ENCODE measurements around the gene DAB1.

DAB1 gene

DNA sequence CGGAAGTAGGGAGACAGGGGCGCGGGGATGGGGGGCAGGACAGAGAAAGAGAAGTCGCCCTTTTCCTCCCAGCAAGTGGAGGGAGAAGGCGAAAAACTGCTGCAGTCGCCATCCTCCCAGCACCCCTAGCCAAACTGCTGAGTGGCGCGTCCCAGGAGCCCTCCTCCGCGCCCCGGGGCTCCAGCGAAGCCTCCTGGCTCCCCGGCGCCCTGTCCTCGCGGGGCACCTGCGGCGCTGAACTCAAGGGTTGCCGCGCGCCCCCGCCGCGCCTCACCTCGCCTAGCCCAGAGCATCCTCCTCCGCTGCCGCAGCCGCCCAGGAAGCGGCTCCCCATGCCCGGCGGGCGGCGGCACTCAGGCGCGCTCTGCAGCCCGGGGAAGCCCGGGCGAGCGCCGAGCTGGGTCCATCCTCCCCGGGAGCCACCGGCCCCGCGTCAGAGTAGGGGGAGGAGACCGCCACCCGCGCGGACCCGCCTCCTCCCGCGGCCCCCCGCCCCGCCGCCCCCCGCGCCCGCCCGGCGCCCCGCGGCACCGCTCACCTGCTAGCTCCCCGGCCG, at the start of gene DAB1:
DAB1 (minus strand) TSS at position 405 of the 556 bp plus-strand sequence. CDS start 133,030 bp downstream, outside the sequence.
- DNase-seq (ENCODE audit: low read depth, low spot score), result no peak

DNA sequence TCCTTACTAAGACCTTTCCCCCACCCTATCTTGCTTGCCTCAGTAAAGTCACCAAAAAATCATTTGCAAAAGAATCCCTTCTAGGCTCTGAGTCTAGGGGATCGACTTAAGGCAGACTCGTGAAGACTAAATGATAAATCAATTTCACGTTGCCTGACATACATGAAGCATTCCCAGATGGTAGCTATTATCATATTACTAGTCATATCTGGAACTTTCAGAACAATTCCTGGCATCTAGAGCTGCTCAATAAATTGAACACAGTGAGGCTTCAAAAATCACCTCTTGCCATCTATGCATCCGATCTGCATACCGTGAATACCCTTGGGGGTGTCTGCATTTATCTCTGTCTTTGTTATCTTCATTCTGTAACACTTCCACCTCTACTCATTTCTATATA, 49.6 kb upstream of the DAB1 start:
- DNase-seq (ENCODE audit: low read depth, low spot score), result no peak

DNA sequence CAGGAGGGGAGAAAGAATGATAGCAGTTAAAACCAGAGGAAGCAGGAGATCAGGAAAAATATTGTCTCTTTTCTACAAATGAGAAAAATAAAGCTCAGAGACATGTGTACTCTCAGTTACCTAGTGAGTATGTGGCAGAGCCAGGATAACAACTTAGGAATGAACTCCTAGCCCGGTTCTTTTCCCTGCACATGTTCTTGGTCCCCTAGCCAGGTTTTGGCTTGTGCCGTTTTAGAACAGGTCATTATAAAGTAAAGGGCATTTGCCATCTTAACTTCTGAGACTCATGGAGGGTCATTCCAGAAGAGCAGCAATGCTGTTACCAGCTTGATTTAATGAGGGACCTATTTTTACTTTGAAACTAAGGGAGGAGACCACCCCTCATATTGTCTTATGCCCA, 48.1 kb upstream of the DAB1 start:
- no peak for DNase-seq (ENCODE audit: low read depth, low spot score)

DNA sequence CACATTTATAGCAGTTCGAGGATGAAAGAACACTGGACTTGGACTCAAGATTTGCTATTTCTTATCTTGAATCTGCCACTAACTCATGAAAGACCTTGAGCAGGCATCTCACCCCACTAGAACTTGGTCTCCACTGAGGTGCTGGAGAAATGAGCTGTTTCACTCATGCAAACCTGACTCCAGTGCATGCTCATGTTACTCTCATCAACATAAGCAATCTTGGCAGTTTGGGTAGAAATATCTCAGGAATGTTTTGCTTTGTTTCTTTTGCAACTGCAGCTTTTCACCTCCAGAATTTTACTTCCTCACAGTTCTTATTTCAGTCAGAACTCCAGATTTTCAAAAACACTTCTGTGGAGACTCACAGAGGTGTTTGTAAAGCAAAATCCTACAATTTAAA, 46.2 kb upstream of the DAB1 start:
- DNase-seq (ENCODE audit: low read depth, low spot score), result no peak

DNA sequence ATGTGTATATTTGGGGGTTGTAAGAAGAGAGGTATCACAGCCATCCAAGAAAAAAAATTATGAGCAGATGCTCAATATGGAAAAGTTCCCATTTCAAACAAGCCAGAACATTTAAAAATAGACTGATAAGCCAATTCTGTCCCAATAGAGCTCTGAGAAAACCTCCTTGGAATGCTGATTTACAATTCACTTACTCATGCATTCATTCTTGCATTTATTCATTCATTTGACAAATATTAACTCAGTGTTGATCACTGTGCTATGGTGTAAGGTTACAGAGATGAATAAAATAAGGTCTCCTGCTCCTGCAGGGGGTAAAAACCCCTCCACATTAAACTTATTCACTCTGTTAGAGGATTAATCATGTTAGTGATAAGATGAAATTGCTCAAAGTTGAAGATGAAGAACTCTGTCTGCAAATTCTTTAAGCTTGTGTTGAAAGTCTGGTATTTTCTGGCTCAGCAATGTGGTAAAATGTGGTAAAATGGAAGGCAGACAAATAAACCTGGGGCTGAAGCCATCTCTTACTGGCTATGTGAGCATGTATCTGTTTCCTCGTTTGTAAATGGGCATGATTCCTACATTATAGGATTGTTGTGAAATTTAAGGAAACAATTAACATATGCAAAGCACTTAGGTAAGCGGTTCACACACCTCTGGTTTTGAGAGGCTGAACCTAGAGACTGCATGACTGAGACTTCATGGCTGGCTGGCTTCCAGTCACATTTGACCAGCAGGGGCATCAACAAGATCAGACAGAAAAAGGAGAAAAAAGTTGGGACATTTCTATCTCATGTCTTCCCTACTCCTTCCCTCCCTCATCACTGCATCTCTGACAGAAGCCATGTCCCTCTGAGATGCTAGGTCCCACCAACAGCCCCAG, 45.0 kb upstream of the DAB1 start:
- DNase-seq (ENCODE audit: low read depth, low spot score), result no peak

DNA sequence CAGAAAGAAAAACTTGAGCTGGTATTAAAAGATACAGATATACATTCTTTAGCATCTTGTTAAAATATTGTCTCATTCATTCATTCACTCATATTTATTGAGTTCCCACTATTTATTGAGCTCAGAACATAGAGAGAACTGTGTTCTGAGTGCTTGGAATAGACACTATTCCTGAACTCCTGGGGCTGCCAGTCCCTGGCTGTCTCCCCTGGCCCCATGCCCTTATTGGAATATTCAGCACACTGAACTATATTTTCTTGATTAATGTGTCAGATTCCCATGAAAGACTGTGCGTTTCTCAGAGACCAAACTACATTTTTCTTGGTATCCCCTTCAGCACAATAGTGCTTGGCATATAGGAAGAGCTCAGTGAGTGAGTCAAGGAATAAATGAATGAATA, 44.0 kb upstream of the DAB1 start:
- DNase-seq (ENCODE audit: low read depth, low spot score), result no peak

DNA sequence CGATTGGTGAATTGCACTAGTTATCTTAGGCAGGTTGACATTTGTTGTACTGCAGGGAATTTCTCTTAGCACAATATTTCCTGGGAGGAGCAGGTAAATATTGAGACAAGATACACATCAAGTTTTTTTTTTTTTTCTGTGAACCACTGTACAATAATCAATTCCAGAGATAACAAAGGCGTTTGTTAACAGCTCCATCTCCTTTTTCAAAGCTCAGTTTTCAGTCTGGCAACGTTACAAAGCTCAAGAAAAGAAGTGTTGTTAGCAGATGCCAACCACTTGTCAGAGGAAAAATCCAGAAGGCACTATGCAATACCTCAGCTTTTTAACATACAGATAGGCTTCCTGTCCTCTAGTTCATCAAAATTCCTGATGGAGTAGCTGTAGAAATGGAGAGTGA, 40.9 kb upstream of the DAB1 start:
- no peak for DNase-seq (ENCODE audit: low read depth, low spot score)

DNA sequence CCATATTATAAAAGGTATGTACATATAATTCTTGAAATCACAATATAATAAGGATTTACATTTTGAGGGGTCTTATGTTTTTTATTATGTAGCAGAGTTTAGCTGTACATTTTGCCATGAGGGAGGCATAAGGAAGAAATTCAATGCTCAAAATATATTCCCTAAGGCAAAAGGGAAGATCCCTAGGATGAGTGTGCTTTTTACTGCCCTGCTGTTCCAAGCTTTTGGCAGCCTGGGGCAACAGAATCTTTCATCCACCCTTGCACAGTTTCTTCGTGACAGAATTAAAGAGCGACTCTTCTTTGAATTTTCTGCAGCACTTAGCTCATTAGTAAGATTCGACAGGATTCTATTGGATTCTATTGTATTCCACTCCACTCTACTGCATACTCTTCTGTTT, 39.5 kb upstream of the DAB1 start:
- no peak for DNase-seq (ENCODE audit: low read depth, low spot score)

DNA sequence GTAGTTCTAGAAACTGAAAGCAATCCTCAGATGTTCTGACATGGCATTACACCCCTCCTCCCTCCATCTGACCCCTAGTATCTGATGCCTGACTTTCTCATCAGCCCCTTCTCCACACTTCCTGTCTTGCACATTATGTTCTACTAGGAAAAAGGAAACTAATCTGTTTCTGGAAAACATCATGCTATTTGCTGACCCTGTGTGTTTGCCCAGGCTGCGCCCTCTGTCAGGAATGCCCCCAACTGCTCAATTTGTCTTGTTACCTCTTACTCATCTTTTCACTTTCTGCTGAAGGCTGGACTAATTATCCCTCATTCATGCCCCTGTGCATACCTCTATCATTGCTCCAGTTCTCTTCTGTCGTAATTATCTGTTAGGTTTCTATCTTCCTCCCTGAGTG, 37.5 kb upstream of the DAB1 start:
- DNase-seq (ENCODE audit: low read depth, low spot score), result no peak

DNA sequence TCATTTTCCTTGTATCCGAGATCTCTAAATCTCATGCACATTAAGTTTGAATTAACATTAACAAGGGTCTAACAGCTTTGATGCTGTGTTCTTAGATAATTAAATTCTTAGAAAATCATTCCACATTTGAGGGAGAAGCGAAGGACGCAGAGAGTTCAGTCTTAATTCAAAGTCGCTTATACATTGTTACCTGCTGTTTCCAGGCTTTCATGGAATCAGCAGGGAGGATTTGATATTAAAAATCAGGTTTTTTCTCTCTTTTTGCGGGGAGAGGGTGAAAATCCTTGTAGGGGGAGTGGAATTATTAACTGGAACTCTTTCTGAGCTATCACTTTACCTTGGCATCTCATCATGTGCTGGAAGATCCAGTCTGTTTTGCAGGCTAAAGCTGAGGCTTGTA, 27.7 kb upstream of the DAB1 start:
- no peak for DNase-seq (ENCODE audit: low read depth, low spot score)

DNA sequence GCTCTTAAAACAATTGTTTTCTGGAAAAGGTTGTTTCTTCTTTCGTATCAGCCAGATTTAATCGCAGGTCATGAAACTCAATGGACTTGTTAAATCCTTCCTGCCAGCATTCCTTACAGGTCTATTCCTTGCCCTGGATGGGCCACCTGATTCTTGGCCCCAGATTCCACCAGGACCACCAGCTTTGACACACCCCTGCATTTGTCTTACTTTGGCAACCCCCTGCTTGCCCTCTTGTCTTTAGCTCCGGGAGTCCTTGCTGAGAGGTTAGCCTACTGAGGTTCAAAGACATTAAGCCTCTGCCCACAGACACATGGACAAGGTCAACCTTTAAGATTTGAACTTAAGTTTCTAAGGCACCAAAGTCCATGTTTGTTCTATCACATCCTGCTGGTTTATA, 27.1 kb upstream of the DAB1 start:
- DNase-seq (ENCODE audit: low read depth, low spot score), result no peak

DNA sequence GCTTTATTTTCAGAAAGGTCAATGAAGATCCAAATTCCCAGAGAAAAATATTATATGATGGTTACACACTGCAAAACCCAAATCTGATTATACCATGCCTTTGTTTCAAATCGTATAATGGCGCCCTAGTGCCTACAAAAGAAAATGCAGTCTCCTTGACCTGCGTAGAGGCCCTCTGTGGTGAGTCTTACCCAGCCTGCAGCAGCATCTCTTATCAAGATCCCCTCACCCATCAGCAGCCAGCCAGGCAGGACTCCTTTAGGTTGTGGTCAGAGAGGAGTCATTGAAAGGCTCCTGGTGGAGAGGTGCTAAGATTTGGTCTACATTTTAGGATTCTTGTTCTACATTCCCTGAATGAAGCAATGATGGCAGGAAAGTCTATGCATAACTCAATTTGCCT, 23.7 kb upstream of the DAB1 start:
- DNase-seq (ENCODE audit: low read depth, low spot score), result no peak

DNA sequence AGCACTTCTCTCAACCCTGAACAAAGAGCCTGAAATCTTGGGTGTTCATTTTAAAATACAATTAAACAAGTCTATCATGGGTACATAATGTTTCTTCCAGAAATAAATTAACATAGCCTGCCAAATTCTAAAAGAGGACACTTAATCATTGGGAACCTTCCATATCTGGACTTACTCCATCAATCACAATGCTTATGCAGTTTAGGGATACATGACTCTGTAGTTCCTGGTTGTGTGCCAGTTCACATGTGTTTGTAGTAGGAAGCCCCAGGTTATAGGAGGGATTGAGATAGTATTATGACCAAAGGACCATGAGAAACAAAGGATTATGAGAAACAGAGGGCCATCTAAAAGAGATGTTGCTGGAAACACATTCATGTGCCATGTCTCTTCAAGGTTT, 19.1 kb upstream of the DAB1 start:
- no peak for DNase-seq (ENCODE audit: low read depth, low spot score)

DNA sequence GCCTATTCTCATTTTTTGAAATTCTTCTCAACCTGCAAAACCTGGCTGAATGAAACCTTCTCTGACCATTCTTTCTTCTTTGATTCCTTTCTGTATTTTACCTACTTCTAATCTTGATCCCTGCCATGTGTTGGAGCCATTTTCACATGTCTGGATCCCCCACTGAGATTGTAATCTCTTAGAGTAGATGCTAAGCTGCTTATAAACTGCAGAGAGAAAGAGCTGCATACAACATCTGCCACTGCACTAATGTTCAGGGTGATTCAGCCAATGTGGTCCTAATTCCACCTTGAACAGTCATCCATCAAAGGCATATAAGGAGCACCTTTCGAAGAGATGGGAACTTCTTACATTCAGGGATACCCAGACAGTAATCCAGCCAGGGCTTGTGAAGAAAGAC, 16.2 kb upstream of the DAB1 start:
- no peak for DNase-seq (ENCODE audit: low read depth, low spot score)

DNA sequence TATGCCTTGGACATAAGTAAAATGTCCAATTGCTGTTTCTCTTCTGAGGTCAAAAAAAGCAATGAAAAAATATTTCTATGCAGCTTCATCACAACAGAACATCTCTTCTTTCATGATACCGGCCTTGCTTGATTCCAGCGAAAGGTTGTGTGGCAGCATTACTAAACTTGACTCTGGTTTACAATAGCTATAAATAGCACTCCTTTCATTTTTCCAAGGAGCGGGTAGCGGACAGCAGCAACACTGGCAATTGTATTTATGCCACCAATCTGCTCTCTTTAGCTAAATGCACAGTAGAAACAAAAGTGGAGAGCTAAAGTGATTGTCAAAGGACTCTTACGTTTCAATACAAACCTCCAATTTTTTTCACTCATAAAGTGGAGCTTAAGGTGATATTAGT, 7.5 kb upstream of the DAB1 start:
- DNase-seq (ENCODE audit: low read depth, low spot score), result no peak

DNA sequence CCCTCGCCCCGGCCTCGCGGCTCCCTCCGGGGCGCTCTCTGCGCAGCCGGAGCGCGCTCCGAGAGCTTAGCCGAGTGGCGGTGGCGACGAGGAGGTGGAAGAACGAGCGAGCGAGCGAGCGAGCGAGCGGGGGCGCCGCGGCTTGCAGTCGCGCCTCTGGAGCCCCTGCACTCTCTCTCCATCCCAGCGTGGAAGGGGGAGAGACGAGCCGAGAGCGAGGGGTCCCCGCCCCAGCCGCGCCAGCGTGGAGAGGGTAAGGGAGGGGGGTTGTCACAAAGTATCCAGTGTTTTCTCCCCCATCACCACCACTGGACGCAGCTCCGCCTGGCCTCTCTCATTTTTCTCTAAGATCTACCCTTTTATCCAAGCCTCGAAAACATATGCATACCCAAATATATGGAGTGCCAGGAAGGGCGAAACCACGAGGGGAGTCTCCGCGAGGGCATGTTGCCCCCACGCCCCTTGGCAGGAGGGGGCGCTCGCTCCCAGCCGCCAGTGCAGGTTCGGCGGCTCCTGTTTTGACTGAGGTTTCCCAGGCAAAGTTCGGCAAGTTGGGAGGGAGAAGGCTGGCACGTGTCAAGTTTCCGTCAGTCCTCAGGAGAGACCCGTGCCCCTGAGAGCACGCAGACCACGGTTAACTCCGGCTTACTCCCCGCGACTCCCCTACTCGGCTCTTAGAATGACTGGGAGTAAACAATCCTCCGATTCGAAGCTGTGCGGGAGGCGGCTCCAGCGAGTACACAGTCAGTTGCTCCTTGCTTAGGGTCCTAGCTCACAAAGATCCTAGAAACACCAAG, 569 bp upstream of the DAB1 start:
- DNase-seq (ENCODE audit: low read depth, low spot score), result no peak

DNA sequence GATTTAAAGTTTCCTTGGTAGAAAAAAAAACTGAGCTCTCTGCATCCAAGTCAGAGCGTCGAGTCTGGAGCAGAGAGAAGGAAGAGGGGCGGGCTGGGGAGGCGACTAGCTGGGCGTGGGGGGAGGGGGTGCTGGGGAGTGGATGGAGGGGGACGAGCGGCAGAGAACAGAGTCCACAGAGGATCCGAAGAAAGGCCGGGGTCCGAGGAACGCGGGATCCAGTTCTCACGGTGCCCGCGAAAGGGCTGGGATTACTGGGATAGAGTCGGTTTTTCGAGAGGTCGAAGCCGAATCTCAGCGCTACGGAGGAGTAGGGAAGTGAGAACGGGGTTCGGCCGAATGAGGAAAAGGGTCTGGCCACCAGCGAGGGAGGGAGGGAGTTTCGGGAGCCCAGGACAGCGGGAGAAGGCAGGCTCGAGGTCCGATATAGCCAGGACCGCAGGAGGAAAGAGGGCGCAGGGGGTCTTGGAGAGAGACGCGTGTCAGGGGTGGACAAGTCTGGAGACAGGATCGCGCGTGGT, 665 bp downstream of the DAB1 start:
- no peak for DNase-seq (ENCODE audit: low read depth, low spot score)

DNA sequence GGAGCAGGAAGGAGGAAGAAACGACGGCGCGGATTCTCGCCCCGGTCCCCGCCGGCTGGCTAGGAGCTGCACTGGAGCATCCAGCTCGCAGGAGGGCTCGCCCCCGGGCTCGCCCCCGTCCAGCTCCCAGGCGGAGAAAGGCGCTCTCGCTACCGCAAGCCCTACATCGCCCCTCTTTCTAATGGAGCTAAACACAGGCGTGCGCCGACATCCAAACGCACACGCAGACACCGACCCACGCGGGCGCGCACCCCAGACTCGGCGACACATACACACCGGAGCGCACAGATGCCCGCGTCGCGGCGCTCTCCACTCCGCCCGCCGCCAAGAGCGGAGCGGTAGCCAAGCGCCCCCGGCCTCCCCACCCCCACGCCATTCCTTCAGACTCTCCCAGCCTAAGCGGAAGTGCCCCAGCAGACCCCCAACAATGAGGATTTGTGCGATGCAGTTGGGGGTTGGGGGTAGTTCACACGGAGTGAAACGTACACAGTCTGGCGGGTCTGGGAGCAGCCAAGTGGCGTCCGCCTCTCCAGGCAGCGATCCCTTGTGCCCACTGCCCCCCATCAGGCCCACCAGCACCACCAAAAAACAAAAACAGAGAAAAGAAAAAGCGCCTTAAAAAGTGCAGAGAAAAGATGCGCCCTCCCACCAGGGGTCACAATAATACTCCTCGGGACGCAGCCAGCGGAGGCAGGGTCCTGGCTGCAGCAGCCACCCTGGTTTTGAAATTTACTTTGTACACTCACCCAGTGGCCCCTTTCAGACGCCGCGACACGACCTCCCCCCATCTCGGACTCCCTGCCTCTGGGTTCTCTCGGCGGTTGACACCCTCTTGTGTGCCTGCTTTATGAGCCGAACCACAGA, 1.4 kb downstream of the DAB1 start:
- DNase-seq (ENCODE audit: low read depth, low spot score), result no peak

DNA sequence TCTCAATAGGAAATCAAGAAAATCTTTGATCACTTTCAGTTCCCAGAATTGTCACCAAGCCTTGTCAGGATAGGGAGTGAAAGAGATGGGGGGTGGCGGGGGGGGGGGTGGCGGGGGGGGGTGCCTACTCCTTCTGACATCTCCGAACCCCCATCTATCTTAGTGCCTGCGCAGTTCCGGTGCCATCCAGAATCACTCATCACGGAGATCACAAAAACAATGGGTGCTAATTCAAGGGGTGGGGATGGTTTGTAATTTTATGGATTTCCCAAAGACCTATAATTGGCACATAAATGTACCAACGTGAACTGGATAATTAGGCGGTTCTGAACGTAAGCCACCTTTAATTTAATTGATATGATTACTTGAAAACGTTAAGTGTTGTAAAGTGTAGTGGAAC, 2.1 kb downstream of the DAB1 start:
- no peak for DNase-seq (ENCODE audit: low read depth, low spot score)

DNA sequence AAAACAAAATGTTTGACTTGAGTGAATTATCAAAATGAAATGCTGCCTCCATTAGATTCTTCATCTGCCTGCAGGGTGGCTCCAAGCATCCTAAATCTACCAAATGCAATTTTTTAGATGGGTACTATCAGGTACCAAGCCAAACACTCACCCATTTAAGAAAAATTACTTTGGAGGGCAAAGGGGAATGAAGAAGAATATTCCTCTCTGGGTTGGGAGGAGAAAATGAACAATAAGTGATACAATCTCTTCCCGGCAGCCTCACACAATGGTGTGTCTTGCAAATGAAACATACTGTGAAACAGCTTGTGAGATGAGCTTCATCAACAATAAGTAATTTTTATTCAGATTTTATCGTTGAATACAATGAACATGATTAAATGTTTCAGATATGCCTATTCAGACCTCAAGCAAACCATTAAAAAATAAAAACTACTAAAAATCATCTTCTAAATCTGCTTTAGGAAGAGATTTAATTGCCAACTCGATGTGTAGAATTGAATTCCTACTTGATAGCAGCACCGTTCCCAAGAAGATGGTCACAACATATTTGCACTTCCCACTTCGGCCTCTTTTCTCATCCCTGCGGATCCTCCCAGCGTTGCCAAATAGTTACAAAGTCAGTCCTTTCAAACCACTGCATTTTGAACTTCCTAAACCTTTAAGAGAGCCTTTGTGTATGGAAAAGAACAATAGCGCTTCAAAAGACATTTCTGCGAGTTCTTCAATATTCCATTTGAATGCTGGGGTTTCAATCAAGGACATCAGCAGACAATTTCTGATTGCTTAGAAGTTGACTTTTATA, 2.7 kb downstream of the DAB1 start:
- no peak for DNase-seq (ENCODE audit: low read depth, low spot score)

DNA sequence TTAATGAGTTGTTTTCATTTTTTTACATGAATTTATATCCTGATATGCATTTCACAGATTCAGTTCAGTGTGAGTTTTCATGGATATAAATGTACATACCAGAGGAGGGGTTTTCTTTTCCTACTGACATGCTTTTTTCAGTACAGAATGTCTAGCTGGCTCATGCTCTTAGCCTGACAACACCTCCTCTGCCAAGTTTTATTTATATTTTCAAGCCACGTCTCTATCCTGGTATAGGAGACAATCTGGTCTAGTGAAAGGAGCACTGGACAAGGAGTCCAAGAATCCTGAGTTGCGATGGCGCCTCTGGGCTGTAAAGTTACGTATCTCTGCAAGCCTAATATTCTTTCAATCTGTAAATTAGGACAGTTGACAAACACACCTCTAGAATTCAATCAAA, 4.9 kb downstream of the DAB1 start:
- no peak for DNase-seq (ENCODE audit: low read depth, low spot score)
